ENCODE measurements around the gene WDR7.

The WDR7 gene

DNA sequence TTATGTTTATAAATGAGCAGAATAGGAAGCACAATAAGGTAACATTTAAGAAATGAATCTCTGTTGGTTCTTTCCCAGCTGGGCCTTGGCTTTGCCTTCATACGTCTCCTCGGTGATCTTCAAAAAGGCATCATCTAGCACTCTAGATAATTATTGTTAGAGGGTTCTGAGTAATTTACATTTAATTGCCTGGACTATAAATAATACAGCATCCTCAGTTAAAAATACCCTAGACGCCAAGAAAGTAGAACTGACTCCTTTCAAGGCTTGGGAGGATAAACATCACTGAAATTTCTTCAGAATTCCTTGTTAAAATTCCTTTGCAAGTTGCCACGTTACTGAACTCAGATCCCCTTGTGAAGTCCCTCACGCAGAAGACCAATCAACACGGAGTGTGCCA lies 296.1 kb downstream of the WDR7 start:
- H3K4me1 ChIP-seq: no peaks in the 10 kb centered on the region
- no peak overlapping the region for H3K4me2 ChIP-seq (ENCODE audit: low read length)
- H3K9ac ChIP-seq: no peak overlapping the region
- H3K79me2 ChIP-seq: no peaks in the 10 kb centered on the region
- TF ChIP-seq, protein P1, sequence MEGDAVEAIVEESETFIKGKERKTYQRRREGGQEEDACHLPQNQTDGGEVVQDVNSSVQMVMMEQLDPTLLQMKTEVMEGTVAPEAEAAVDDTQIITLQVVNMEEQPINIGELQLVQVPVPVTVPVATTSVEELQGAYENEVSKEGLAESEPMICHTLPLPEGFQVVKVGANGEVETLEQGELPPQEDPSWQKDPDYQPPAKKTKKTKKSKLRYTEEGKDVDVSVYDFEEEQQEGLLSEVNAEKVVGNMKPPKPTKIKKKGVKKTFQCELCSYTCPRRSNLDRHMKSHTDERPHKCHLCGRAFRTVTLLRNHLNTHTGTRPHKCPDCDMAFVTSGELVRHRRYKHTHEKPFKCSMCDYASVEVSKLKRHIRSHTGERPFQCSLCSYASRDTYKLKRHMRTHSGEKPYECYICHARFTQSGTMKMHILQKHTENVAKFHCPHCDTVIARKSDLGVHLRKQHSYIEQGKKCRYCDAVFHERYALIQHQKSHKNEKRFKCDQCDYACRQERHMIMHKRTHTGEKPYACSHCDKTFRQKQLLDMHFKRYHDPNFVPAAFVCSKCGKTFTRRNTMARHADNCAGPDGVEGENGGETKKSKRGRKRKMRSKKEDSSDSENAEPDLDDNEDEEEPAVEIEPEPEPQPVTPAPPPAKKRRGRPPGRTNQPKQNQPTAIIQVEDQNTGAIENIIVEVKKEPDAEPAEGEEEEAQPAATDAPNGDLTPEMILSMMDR (IDR thresholded peaks at IDR 0.05): no peak
- no peaks in the 10 kb centered on the region for H3K36me3 ChIP-seq (ENCODE audit: control insufficient read depth, insufficient read depth, low read length)
- H3K27me3 ChIP-seq (ENCODE audit: control insufficient read depth, insufficient read depth, low read length): no peaks in the 10 kb centered on the region
- H3K27ac ChIP-seq: no peak overlapping the region
- no peak overlapping the region for H2AFZ ChIP-seq
- H3K9me3 ChIP-seq (ENCODE audit: control insufficient read depth, low read length): no peaks in the 10 kb centered on the region
- H3K4me3 ChIP-seq (ENCODE audit: low read depth, low read length): no peak overlapping the region

DNA sequence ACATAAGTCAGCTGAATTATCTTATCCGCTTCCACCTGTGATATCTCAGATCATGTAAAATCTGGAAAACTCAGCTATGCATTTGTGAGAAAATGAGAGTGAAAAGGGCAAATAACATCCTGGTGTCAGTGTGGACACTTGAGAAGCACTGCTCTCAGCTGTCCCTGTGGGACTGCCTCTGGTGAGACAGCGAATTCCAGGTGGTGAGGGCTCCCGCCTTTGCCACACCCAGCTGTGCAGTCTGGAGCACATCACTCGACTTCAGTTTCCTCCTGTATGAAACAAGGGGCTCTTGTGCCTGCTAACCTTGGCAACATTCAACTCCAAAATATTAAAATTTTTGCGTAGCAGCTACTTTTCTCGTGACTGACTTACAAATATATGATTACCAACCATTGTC lies 300.9 kb downstream of the WDR7 start:
- no peaks in the 10 kb centered on the region for H3K27me3 ChIP-seq (ENCODE audit: control insufficient read depth, insufficient read depth, low read length)
- H3K4me2 ChIP-seq (ENCODE audit: low read length): no peak overlapping the region
- H2AFZ ChIP-seq: no peak overlapping the region
- H3K4me1 ChIP-seq: no peaks in the 10 kb centered on the region
- H3K9ac ChIP-seq: no peak overlapping the region
- TF ChIP-seq, protein P1 (IDR thresholded peaks at IDR 0.05): no peak
- H3K36me3 ChIP-seq (ENCODE audit: control insufficient read depth, insufficient read depth, low read length): no peaks in the 10 kb centered on the region
- H3K4me3 ChIP-seq (ENCODE audit: low read depth, low read length): no peak overlapping the region
- H3K9me3 ChIP-seq (ENCODE audit: control insufficient read depth, low read length): no peaks in the 10 kb centered on the region
- no peak overlapping the region for H3K27ac ChIP-seq
- no peaks in the 10 kb centered on the region for H3K79me2 ChIP-seq

DNA sequence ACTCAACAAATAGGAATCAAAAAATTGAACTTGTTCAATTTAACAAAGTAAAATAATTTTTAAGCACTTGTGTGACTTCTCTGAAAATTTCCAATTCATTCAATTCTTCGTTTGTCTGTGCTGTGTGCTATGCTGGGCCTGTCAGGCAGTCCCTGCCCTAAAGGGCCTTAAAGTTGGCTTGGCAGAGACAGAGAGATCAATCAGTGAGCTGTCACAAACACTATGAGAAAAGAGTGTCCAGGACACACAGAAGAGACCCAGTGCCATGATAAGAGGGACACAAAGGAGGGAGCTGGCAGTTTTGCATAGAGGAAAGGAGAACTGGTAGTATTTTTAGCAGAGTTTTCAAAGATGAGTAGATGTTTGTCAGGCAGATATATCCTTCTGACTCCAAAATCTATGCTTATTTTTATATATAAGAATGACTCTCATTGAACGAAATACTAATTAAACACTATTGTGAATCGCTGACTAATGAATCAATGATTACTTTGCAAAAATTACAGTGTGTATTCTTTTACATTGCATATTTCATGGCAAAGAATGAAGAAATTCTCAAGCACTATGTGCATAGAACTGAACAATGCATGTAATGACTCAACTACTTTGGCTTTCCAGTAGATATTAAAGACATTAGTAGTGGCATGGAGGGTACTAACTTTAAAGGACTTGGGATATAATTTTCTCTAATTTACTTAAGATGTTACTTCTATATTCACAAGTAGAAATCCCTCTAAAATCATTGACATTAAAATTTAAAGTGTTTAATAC lies 302.5 kb downstream of the WDR7 start:
- H3K27ac ChIP-seq: no peak overlapping the region
- no peaks in the 10 kb centered on the region for H3K36me3 ChIP-seq (ENCODE audit: control insufficient read depth, insufficient read depth, low read length)
- H3K9ac ChIP-seq: no peak overlapping the region
- no peaks in the 10 kb centered on the region for H3K27me3 ChIP-seq (ENCODE audit: control insufficient read depth, insufficient read depth, low read length)
- no peak overlapping the region for H2AFZ ChIP-seq
- TF ChIP-seq, protein P1 (IDR thresholded peaks at IDR 0.05): no peak
- H3K4me1 ChIP-seq: no peaks in the 10 kb centered on the region
- H3K79me2 ChIP-seq: no peaks in the 10 kb centered on the region
- no peaks in the 10 kb centered on the region for H3K9me3 ChIP-seq (ENCODE audit: control insufficient read depth, low read length)
- no peak overlapping the region for H3K4me2 ChIP-seq (ENCODE audit: low read length)
- H3K4me3 ChIP-seq (ENCODE audit: low read depth, low read length): no peak overlapping the region

DNA sequence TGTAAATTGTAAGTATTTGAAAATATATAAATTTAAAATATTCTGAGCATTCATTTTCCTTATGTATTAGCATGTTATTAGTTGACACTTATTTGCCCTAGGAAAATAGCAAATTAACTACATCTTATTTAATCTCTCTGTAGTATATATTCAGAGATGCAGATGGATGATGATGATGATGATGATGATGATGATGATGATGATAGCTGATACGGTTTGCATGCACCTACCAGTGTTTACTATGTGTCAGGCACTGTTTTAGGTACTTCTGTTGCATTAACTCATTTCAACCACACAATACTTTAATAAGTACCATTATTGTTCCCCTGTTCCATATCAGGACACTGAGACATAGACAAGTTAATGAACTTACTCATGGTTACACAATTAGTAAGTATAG lies 304.3 kb downstream of the WDR7 start:
- H2AFZ ChIP-seq: no peak overlapping the region

More for the DNA sequence above, 304.3 kb downstream of the WDR7 start:
- no peaks in the 10 kb centered on the region for H3K27me3 ChIP-seq (ENCODE audit: control insufficient read depth, insufficient read depth, low read length)
- TF ChIP-seq, protein P1 (IDR thresholded peaks at IDR 0.05): no peak
- H3K4me3 ChIP-seq (ENCODE audit: low read depth, low read length): no peak overlapping the region
- no peaks in the 10 kb centered on the region for H3K4me1 ChIP-seq
- H3K79me2 ChIP-seq: no peaks in the 10 kb centered on the region
- no peaks in the 10 kb centered on the region for H3K9me3 ChIP-seq (ENCODE audit: control insufficient read depth, low read length)
- no peak overlapping the region for H3K4me2 ChIP-seq (ENCODE audit: low read length)
- no peak overlapping the region for H3K27ac ChIP-seq
- H3K36me3 ChIP-seq (ENCODE audit: control insufficient read depth, insufficient read depth, low read length): no peaks in the 10 kb centered on the region
- no peak overlapping the region for H3K9ac ChIP-seq

All from parathyroid adenoma (tissue), 2 donors.